SKM-1 (cell line): ENCODE data around the gene SLC25A39.
A peak's percentile ranks its signal among the peaks of the same experiment; 100 is the strongest.
"Not testable (repeated sequence)": the region's sequence is repeated elsewhere in the genome, so short reads cannot be mapped to it uniquely, and the experiment has no call there.

ENCODE experiments used
- DNase-seq: peaks from one replicate; lab custom pipeline; 2025; ENCODE audit not compliant: unreplicated experiment; lab: John Stamatoyannopoulos, UW

SLC25A39 gene

DNA sequence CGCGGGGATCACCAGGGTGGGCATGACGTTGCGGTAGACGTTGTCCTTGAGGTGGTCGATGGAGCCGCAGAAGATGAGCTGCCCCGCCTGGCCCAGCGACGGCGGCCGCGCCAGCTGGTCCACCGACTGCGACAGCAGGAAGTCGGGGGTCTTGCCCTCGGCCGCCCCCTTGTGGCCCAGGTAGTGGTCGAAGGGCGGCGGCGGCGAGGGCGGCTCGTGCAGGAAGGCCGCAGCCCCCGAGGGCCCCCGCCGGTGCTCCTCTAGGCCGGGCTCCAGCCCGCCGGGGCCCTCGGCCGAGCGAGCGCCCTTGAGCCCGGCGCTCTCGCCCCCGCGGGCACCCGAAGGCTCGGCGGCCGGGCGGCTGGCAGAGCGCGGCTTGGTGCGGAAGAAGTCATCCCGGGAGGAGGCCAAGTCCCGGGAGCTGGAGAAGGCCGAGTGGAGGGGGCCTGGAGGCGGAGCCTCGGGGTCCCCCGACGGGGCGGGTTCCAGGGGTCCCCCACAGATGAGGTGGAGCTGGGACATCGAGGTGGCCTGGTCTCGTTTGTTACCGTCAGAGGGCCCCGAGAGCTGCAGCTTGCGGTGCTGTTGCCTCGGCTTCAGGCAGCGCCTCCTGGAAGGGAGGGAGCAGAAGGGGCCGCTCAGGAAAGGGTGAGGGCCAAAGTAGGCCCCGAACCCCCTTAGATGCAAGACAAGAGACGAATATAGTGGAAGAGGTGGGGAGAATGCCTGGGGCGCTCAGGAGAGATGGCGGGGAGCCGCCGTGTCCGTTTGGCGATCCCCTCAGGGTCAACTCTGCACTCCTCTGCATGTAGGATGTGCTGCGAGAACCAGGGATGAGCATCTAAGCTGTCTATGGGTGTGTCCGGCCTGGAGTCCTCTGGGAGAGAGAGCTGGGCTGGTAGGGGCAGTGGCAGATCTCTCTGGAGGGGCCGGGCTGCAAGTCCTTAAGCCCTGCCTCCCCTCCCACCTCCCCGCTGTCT, 30.2 kb upstream of the SLC25A39 start:
- DNase-seq: no peak

DNA sequence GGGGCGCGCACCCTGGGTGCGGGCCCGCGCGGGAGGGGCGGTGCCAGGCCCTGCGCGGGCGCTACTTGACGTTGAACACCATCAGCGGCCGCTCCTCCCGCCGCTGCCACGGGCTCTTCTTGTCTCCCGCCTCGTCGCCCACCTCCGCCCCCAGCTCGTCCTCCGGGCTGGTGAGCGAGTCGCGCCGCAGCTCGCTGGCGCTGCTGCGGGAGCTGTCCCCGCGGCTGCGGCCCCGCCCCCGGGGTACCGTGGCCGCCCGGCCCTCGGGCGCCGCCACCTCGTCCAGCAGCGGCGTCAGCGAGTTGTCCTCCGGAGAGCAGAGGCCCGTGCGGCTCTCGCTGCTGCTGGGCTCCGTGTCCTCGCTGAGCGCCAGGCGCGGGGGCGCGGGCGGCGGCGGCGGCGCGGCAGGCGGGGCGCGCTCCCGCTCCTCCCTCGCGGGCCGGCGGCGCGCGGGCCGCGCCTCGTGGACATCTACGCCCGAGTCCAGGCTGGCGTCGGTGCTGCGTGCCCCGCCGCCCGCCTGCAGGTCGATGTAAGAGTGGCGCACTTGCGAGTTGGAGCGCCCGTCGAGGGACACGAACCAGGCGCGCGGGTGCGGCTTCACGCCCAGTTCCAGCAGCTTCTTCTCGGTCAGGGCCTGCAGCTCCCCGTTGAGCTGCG, 29.2 kb upstream of the SLC25A39 start:
- DNase-seq: no peak

DNA sequence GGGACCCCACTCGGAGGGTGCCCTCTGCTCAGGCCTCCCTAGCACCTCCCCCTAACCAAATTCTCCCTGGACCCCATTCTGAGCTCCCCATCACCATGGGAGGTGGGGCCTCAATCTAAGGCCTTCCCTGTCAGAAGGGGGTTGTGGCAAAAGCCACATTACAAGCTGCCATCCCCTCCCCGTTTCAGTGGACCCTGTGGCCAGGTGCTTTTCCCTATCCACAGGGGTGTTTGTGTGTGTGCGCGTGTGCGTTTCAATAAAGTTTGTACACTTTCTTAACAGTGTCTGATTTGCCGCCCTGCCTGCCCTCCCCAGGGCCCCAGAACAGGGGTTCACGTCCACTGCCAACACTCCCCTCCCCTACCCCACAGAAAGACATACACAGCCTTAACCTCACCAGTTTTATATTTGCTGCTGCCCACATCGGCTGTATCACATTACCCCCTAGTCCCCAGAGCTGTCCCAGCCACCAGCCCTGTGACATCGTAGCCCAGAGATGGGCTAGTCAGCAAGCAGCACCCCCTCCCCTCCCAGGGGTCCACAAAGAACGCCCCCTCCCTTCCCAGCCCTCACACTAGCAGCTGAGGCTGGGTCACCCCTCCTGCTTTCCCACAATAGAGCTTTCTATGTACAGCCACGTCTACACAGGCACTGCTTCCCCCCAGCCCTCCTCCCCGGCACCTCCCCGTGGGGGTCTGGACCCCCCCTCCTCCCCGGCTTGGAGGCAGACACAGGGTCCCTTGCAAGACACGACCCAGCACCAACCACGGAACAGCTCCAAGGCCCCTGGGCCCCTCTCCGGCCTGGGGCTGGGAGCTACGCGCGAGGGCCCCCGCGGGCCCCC, 28.4 kb upstream of the SLC25A39 start:
- no peak for DNase-seq

DNA sequence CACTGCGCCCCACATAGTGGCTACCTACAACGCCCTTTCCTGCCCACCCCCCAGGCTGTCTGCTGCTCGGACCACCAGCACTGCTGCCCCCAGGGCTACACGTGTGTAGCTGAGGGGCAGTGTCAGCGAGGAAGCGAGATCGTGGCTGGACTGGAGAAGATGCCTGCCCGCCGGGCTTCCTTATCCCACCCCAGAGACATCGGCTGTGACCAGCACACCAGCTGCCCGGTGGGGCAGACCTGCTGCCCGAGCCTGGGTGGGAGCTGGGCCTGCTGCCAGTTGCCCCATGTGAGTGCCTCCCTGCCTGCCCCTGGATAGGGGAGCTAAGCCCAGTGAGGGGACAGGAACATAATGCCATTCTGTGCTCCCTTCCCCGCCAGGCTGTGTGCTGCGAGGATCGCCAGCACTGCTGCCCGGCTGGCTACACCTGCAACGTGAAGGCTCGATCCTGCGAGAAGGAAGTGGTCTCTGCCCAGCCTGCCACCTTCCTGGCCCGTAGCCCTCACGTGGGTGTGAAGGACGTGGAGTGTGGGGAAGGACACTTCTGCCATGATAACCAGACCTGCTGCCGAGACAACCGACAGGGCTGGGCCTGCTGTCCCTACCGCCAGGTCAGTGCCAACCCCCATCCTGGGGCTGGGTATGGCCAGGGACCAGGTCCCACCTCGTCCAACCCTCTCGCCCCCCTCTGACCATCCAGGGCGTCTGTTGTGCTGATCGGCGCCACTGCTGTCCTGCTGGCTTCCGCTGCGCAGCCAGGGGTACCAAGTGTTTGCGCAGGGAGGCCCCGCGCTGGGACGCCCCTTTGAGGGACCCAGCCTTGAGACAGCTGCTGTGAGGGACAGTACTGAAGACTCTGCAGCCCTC, 27.6 kb upstream of the SLC25A39 start:
- no peak for DNase-seq

DNA sequence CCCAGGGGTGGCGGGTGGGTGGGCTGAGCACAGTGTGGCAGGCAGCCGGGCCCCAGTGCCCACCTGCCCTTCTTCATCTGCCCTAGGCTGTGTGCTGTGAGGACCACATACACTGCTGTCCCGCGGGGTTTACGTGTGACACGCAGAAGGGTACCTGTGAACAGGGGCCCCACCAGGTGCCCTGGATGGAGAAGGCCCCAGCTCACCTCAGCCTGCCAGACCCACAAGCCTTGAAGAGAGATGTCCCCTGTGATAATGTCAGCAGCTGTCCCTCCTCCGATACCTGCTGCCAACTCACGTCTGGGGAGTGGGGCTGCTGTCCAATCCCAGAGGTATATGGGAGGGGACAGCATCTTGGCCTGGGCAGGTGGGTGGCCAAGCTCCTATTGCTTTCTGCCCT, 26.8 kb upstream of the SLC25A39 start:
- no peak for DNase-seq

DNA sequence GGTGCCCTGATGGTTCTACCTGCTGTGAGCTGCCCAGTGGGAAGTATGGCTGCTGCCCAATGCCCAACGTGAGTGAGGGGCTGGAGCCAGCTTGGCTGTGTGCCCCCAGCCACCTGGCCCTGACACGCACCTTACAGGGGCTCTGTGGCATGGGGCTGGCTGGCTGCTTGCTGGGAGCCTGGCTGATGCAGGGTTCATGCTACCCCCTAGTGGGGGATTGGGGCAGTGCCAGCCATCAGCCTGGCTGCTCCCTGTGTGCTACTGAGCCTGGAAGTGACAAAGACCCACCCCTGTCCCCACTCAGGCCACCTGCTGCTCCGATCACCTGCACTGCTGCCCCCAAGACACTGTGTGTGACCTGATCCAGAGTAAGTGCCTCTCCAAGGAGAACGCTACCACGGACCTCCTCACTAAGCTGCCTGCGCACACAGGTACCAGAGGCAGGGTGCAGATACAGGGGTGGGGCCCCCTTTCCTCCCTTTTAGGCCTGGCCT, 26.2 kb upstream of the SLC25A39 start:
- no peak for DNase-seq

DNA sequence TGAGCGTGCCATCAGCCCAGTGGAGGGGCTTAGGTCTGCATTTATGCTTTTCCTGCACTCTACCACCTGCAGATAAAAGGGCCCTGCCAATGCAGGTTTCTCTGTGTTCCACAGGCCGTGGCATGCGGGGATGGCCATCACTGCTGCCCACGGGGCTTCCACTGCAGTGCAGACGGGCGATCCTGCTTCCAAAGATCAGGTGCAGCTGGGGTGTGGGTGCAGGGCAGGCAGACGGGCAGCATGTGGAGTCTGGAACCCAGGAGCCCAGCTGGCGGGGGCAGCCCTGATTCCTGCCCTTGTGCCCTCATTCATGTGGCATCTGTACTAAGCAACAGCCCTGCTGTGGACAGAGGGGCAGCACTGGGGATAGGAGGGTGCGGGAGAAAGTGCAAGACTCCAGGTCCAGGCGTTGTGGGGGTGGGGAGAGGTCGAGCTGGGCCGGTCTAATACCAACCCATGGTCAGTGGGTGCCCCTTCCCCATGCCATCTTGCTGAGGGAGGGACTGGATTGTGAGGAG, 25.0 kb upstream of the SLC25A39 start:
- DNase-seq: no peak

DNA sequence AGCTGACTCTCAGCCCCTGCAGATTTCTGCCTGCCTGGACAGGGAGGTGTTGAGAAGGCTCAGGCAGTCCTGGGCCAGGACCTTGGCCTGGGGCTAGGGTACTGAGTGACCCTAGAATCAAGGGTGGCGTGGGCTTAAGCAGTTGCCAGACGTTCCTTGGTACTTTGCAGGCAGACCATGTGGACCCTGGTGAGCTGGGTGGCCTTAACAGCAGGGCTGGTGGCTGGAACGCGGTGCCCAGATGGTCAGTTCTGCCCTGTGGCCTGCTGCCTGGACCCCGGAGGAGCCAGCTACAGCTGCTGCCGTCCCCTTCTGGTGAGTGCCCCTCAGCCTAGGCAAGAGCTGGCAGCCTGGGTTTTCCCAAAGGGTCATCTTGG, 24.4 kb upstream of the SLC25A39 start:
- no peak for DNase-seq

DNA sequence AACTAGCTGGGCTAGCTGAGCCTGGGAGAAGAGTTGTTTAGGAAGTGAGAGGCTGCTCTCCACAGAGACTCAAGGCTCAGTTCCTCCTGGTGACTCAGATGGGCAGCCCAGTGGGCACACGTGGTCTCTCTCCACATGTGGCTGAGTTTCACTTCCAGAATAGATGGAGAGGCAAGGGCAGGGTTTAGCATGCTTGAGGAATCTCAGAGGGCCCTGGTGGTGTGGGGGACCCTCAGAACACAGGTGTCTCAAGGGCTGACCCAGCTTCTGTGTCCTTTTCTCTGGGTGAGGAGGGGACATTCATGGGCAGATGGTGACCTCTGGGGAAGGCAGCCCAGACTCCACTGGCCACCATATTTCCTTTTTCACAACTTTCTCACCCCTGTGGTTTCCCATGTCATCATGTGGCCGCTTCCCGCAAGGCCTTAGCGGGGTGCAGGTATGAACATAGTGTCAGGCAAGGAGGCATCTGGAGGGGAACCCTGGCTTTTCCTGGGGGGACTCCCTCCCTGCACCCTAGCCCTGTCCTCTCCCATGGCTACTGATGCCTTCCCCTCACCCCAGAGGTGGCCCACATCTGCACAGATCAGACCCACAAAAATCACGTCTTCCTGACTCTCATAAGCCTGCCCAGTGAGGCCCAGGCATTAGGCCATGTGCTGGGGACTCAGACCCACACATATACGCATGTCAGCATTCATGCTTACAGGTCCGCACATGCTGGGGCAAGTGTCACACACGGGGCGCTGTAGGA, 23.8 kb upstream of the SLC25A39 start:
- peak; percentile 84 for DNase-seq

DNA sequence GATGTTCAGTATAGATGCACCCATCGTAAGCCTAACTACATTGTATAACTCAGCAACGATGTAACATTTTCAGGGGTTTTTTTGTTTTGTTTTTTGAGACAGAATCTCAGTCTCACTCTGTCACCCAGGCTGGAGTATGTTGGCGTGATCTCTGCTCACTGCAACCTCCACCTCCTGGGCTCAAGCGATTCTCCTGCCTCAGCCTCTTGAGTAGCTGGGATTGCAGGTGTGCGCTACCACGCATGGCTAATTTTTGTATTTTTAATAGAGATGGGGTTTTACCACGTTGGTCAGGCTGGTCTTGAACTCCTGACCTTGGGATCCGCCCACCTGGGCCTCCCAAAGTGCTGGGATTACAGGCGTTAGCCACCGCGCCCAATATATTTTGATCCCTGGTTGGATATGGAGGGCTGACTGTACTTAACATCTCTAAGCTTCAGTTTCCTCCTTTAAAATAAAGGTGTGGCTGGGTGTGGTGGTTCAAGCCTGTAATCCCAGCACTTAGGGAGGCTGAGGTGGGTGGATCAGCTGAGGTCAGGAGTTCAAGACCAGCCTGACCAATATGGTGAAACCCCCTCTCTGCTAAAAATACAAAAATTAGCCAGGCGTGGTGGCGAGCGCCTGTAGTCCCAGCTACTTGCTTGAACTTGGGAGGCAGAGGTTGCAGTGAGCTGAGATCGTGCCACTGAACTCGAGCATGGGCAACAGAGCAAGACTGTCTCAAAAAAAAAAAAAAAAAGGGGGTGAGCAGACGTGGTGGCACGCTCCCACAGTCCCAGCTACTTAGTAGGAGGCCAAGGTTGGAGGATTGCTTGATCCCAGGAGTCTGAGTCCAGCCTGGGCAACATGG, 22.8 kb upstream of the SLC25A39 start:
- DNase-seq: not testable (repeated sequence)

DNA sequence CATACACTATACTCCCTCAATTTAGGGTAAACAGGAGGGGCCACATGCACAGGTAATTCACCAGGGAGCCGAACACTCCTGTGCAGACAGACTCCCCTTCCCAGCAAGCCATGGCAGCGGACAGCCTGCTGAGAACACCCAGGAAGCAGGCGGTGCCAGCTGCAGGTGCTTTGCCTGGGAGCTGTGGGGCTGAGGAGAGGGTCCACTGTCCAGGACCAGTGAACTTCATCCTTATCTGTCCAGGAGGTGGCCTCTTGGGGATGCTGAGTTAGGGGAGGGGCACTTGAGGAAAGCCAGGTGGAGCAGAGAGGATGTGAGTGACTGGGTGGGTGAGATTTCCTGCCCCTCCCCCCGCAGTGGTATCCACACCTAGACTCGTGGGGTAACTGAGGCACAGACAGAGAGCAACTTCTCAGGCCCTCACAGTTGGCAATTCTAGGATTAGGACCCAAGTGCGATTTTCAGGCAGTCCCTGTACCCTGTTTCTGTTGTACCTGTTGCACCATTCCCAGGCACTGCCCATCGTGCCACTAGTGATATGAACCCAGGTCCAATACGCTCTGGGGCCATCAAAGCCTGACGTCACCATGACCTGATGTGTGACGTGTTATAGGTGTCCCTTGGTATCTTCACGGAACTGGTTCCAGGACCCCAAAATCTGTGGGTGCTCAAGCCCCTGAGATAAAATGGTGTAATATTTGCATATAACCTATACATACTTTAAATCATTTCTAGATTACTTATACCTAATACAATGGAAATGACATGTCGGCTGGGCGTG, 21.6 kb upstream of the SLC25A39 start:
- DNase-seq: no peak

DNA sequence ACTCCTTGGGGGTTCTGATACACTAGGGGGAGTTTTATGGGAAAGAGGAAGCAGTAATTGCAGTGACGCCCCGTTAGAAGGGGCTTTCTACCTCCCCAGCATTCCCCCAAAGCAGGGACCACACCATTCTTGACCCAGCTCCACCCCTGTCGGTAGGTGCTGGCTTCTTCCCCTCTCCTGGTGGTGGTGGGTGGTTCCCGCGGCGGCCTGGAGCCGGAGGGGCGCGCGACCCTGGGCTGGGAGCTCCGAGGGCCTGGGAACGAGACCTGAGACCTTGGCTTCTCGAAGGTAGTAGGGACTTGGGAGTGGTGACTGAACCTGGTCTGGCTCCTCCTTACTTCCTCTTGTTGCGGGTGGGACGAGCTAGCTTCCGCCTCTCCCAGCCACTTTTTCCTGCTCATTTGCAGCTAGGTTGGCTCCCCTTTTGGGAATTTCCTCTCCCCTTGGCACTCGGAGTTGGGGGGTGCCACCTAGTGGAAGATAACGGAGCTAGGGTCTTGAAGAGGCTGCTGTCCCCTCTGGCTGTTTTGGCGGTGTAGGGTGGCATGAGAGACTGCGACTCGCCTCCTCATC, 20.9 kb upstream of the SLC25A39 start:
- DNase-seq: peak; percentile 39

DNA sequence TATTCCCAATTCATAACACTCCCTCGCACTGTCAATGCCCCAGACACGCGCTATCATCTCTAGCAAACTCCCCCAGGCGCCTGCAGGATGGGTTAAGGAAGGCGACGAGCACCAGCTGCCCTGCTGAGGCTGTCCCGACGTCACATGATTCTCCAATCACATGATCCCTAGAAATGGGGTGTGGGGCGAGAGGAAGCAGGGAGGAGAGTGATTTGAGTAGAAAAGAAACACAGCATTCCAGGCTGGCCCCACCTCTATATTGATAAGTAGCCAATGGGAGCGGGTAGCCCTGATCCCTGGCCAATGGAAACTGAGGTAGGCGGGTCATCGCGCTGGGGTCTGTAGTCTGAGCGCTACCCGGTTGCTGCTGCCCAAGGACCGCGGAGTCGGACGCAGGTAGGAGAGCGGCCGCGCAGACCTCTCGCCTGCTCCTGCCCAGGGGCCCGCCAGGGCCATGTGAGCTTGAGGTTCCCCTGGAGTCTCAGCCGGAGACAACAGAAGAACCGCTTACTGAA, 20.4 kb upstream of the SLC25A39 start, which contains the start of gene GRN:
TSS of gene GRN (plus strand) at position 364 of the 515 bp plus-strand sequence. CDS start 3,863 bp downstream, outside the sequence.
- peak; percentile 97 for DNase-seq

DNA sequence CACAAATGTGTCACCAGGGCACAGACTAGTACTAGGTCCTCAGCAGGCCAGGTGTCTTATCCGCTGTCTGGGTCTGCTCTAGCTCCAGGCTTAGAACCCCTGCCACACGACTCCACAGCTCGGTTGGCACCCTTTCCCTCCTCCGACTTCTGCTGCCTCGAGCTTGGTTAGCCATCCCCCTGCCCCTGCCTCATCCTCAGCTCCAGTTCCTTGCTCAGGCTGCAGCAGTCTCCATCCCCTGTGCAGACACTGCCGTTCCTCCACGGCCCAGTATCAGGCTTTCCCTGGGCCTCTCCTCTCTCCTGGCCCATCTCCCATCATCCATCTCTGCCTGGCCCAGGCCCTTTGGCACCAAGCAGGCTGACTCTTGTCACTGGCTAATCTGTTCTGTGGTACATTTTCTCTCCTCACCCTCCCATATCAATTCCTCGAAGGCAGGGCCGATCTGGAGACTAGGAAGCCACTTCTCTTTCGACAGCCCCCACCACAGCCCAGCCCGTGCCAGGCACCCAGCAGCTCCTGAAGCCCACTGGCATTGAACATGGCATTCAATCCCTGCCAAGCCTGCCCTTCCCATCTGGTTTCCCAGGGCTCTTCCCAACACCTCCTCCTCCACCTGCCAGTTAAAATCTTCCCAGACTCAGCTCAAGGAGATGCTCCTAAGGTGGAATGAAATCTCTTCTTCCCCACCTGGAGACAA, 19.0 kb upstream of the SLC25A39 start:
- no peak for DNase-seq

DNA sequence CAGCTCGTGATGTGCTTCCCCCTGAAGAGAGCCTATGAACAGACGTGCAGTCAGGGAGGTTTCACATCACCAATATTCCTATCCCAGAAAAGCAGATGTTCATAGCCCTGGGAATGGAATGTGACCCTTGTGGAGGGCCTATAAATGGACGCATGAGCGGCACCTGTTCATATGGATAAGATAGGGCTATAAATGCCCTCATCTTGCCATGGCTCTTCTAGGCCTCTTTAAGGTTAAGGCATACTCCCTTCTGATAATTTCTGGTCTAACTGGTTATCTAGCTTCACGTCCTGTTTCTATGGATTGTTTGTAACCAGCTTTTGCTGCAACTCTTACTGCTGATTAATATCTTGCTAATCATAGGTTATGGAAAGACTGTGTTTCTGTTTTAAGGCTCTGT, 15.9 kb upstream of the SLC25A39 start:
- DNase-seq: not testable (repeated sequence)

DNA sequence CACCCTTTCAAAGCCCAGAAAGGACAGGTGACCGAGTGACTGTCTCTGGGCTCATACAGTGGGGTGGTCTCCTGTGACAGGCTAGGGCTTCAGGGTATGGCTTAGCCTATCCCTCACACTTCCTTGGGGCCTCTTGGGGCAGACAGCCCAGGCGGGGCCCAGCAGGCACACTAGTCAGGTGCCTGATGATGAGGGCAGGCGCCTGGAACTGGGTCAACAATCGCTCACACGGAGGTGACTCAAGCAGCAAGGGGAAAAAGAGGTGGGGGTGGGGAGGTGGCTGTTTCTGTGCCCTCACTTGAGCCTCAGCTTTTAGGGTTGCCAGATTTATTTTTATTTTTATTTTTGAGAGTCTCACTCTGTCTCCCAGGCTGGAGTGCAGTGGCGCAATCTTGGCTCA, 14.1 kb upstream of the SLC25A39 start:
- no peak for DNase-seq
